Iris pigment epithelial cell (primary cell): ENCODE data around the gene MACC1.

Source experiments
- DNase-seq: peaks from one replicate; pipeline ENCODE4 v3.0.0-alpha.2; 2011; ENCODE audit warnings: low read depth

The MACC1 gene, protein sequence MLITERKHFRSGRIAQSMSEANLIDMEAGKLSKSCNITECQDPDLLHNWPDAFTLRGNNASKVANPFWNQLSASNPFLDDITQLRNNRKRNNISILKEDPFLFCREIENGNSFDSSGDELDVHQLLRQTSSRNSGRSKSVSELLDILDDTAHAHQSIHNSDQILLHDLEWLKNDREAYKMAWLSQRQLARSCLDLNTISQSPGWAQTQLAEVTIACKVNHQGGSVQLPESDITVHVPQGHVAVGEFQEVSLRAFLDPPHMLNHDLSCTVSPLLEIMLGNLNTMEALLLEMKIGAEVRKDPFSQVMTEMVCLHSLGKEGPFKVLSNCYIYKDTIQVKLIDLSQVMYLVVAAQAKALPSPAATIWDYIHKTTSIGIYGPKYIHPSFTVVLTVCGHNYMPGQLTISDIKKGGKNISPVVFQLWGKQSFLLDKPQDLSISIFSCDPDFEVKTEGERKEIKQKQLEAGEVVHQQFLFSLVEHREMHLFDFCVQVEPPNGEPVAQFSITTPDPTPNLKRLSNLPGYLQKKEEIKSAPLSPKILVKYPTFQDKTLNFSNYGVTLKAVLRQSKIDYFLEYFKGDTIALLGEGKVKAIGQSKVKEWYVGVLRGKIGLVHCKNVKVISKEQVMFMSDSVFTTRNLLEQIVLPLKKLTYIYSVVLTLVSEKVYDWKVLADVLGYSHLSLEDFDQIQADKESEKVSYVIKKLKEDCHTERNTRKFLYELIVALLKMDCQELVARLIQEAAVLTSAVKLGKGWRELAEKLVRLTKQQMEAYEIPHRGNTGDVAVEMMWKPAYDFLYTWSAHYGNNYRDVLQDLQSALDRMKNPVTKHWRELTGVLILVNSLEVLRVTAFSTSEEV

GRCh38 chr7:20217193-20217948 is at the start of gene MACC1:
Gene MACC1, minus strand, starts transcription at chr7:20217384. Its CDS starts 55,522 bp downstream, at chr7:20161862.
- no peak for DNase-seq

- DNase-seq, result no peak
Observed at GRCh38 chr7:20264623-20265022, 47.4 kb upstream of the MACC1 start.

DNA sequence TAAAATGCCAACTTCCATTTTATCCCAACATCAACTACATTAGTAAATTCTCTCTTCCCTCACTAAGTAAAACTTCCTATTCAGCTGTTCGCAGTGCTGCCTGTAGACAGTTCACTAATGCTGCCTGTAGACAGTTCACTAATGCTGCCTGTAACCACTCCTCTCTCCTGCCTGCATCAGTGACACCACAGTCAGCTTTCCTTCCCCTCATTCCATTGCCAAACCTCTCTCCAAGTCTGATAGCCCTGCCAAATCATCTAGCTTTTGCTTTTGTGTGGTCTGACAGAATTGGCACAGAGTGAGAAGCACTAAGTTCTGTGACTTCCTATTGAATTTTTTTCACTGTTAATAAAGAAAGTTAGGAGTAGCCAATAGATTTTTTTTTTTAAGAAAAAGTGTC is 43.0 kb upstream of the MACC1 start:
- peak; percentile 43 for DNase-seq

DNA sequence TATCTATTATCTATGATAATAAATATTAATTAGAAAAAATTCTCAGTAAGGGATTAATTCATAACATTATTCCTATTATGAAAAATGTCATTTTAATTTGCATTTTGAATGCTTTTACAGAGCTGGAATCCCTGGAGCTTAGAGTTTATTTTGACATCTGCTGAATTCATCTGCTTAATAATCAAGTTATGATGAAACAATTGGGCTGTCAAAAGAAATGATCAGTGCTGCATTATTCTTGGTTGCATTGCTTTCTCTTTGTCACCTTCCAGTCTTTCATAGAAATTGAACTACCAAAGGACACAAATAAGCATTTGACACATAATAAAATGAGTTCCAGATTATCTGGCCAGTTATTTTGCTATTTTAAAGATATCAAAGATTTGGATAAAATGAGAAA is 40.0 kb upstream of the MACC1 start:
- no peak for DNase-seq

GRCh38 chr7:20249920-20250319 is 32.7 kb upstream of the MACC1 start:
- DNase-seq, result peak; percentile 65

DNA sequence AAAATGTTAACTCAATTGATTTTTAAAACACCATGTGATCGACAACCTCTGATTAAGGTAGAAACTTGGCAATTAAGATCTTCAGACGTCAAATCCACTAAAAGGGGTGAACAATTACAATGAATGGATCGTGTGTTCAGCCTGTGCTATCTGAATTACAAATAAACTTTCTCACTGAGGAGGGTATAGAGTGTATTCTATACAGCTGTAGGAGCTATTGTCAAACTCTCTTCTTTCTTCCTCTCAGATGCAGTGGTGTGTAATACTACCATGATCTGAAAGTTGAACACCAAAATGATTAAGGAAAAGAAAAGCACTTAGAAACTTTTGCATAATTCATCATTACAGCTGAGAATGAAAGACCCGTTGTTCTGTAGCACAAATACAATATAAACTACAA is 32.2 kb upstream of the MACC1 start:
- no peak for DNase-seq

- no peak for DNase-seq
Observed at GRCh38 chr7:20246236-20246635, 29.1 kb upstream of the MACC1 start.

DNA sequence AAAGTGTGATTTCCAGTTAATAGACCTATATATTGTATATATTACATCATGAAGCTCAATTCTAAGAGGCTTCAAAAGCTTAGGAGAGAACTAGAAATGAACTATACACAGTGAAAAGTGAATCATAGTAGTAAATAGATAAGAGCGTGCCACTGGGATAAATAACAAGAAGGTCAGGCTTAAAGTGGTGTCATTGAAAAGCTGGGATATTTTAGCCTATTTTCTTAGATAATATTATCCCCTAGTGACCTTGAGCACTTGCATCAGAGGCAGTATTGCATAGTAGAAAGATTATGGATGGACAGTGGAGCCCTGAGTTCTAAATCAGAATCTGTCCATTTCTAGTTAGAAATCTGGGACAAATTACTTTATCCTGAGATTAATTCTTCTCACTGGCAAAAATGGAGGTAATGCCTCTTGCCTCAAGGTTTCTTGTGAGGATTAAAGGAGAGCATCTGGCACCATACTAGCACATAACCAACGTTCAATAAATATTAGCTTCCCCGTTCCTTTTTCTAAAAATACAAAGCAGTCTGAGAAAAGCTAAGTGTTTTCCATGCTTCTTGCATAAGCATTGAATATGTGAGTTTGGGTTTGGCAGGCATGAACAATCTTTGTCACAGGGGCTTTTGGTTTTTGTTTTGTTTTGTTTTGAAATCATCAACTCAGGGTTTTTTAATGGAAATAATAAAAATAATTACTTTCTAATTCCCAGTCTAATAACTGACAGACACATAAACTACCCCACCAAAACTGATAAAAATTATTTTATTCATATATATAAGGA is 27.3 kb upstream of the MACC1 start:
- DNase-seq, result no peak

- no peak for DNase-seq
Observed at GRCh38 chr7:20241911-20242261, 24.7 kb upstream of the MACC1 start.

- peak; percentile 57 for DNase-seq
Observed at GRCh38 chr7:20241194-20241910, 24.2 kb upstream of the MACC1 start.

DNA sequence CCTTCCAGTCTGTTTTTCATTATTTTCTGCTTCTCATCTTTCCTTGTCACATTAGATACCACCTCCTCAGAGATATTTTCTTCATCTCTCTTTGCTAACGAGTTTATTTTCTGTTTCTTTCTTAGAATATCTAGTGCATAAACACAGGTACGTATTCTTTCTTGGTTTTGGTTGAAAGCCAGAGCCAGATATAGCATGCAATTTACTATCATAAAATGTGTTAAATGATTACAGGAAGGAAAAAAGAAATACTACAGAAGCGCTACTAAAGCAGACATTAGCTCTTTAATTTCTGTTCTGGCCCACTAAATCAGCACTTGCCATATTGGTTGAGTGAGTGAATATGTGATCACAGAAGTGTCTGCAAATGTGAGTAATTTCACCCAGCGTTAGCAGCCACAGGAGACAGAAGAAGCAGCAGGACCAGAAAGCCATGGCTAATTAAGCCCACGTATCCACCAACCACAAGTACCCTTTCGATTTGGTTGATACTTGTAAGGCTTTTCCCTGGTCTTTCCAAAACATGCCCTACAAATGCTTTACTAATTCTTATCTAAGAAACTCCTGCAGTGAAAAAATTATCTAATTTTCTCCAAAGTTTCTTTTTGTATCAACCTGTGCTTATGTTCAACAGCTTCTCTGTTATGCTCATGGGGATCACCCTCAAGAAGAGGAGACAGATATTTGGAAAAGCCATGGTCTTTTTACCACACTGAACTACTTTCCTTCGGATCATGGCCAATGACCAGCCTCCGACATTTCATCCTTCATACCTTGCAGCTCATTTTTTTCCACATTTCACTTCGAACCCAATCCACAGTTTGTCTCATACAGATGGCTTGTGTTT is 23.1 kb upstream of the MACC1 start:
- DNase-seq, result no peak

DNA sequence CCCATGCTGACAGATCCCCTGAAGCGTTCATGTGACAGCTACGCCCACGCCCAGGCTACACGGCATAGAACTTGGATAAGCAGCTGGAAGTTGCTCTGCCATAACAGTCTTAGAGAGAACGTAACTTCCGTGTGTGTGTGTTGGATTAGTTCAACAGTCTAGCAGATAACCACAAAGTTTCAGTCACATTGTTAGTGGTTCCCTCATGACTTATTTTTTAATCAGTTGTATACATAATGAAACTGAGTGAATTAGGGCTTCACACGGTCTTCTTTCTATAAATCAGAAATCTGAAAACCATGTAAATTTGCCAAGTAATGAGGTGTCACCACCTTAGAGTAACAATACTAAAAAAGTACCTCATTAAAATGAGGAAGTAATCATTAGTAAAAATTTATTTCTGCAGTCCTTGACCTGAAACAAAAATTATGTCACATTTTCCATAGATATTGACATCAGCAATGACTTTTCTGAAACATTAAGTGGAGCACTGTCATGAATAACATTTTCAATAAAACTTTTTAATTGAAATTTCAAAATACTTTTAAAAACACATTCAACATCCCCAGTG is 21.7 kb upstream of the MACC1 start:
- DNase-seq, result no peak

- DNase-seq, result no peak
Observed at GRCh38 chr7:20238194-20238753, 21.1 kb upstream of the MACC1 start.

DNA sequence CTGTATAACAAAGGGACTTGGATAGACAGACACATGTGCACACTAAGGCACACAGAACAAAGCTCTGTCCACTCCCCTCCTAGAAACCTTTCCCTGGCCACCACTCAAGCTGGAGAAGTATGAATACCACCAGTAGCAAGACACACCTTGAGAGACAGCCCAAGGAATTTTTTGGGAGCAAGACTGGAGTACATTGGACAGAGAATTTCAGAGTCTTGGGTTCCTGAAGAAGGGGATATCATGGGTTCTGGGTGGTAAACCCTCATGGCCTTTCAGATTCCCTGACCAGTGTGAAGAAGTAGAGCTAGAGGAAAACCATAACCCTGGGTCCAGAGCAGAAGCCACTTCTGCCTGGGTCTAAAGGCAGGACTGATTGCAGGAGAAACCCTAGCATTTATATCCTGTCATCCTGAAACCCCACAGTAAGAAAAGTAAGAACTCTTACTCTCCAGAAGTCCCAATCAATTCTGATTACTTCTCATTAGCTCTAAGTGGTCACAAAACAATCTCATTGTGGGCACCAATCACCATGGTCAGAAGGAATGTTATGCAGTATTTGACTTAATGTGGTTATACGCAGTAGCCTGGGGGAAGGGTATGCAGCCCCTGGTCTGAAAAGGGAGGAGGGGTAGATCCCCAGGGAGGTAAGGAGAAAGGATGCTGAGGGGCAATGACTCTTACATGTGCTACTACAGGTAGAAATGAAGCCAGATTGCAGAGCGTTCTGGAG is 20.4 kb upstream of the MACC1 start:
- DNase-seq, result no peak

GRCh38 chr7:20236790-20237189 is 19.6 kb upstream of the MACC1 start:
- peak; percentile 41 for DNase-seq

DNA sequence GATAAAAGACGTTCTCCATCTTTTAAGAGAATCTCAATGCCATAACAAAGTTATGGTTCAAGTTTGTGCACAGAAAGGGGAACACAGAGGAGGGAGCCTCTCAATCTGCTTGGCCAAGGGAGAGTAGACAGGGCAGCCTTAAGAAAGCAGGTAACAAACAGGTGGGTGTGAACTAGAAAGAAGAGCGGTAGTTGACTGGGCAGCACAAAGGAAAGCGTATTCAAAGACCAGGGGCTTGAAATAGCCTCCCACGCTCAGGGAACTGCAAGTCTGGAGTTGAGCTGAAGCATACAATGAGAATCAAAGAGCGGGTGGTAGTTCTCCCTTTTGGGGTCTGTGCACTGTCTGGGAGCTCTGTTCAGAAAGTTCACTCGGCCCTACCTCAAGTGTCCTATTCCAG is 18.9 kb upstream of the MACC1 start:
- DNase-seq, result no peak

GRCh38 chr7:20235288-20235687 is 18.1 kb upstream of the MACC1 start:
- no peak for DNase-seq

DNA sequence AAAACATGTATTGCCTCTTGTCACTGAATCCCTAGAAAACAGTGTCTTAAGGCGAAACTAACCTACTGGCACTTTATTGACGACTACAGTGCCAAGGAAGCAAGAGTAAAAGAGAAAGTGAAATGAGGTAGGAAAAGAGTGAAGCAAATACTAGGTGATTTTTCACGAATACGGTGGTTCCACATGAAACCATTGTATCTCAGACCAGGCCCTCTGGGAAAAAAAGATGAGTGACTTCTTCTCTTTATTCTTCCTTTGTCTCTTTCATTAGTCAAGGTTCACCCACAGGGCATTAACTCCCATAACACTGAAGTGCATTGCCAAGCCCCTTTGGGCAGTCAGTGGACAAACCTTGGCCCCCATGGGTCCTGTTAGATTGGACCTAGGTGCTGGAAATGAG is 16.2 kb upstream of the MACC1 start:
- DNase-seq, result no peak

GRCh38 chr7:20232848-20233247 is 15.7 kb upstream of the MACC1 start:
- no peak for DNase-seq
